Natural killer cell treated with Interleukin-12 subunit alpha and Interleukin-12 subunit beta and Interleukin-15 and Interleukin-18, amount 100 ng/mL, for 72 hours (primary cell): ENCODE measurements around the gene CCNB1. TPM values are rescaled to one million over a fixed set of nuclear protein-coding genes. Genes with fewer than 3 reads are reported as not detected.
A peak's percentile ranks its signal among the peaks of the same experiment; 100 is the strongest.
"Not testable (repeated sequence)": the region's sequence is repeated elsewhere in the genome, so short reads cannot be mapped to it uniquely, and the experiment has no call there.

Source experiments
- ATAC-seq, 2 donors: fragments of 150-1000 bp; cut with Tn5 transposase in 1 of 2; sonication (Bioruptor Pico), chemical (Tn5 transposase) in 1 of 2; 2 replicates each; pipeline ENCODE4 v1.10.0; 2021
- DNase-seq: peaks from one replicate; pipeline ENCODE4 v3.0.0; 2022; ENCODE audit warnings: low spot score
- H3K27ac Mint-ChIP-seq, 2 donors: 1 replicate in 1 of 2; 2 replicates in 1 of 2; pipeline ENCODE4 v1.8.0; 2022; ENCODE audit warnings: mixed read lengths in 2 of 2, mild to moderate bottlenecking in 1 of 2, moderate library complexity in 1 of 2
- H3K27me3 Mint-ChIP-seq, 2 donors: 1 replicate in 1 of 2; 2 replicates in 1 of 2; pipeline ENCODE4 v1.8.0; 2022; ENCODE audit warnings: mixed read lengths in 2 of 2
- H3K36me3 Mint-ChIP-seq: one replicate; pipeline ENCODE4 v1.8.0; 2022; ENCODE audit warnings: mixed read lengths
- H3K4me1 Mint-ChIP-seq, 2 donors: 1 replicate in 1 of 2; 2 replicates in 1 of 2; pipeline ENCODE4 v1.8.0; 2022; ENCODE audit warnings: low read depth in 2 of 2, mixed read lengths in 2 of 2, mild to moderate bottlenecking in 1 of 2
- H3K4me3 Mint-ChIP-seq: one replicate; pipeline ENCODE4 v1.8.0; 2022; ENCODE audit warnings: mixed read lengths
- H3K9me3 Mint-ChIP-seq: 2 replicates; pipeline ENCODE4 v1.8.0; 2022; ENCODE audit warnings: mixed read lengths
- total RNA-seq, 2 donors: library from RNA; stranded (reverse); gene quantifications; one replicate each; pipeline ENCODE4 v1.2.3, GENCODE V29; 2022

The CCNB1 gene
- 100 to 1,000 TPM; 114 to 163 TPM for total RNA-seq

- DNase-seq (peak; percentile 99), ATAC-seq (peak; percentile 100)
- H3K36me3 Mint-ChIP-seq, result no peaks in the 10 kb centered on the region
- H3K27me3 Mint-ChIP-seq, result no peaks in the 10 kb centered on the region
- peaks cover 19 to 25% of the 10 kb centered on the region in 2 donors for H3K4me1 Mint-ChIP-seq
- H3K4me3 Mint-ChIP-seq, result peak within 1 kb of the TSS; percentile 96
- peak within 1 kb of the TSS; percentile 90 to 92 for H3K27ac Mint-ChIP-seq
- no peaks in the 10 kb centered on the region for H3K9me3 Mint-ChIP-seq
Measured at GRCh38 chr5:69166686-69167492, at the start of gene CCNB1. TSS of gene CCNB1 (plus strand) at chr5:69167150. CDS start at chr5:69167263, 113 bp downstream.

DNA sequence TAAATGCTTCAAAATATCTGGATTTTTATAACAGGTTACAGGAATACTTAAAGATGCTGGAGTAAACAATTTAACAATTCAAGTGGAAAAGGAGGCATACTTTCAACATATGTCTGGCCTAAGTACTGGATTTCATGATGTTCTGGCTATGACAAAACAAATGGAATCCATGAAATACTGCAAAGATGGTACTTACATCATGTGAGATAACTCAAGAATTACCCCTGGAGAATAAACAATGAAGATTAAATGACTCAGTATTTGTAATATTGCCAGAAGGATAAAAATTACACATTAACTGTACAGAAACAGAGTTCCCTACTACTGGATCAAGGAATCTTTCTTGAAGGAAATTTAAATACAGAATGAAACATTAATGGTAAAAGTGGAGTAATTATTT, 37.5 kb upstream of the CCNB1 start:
- Mint-ChIP-seq H3K9me3 (no peaks in the 10 kb centered on the region), H3K36me3 (peaks cover 16% of the 10 kb centered on the region), H3K27me3 (no peaks in the 10 kb centered on the region), H3K27ac (no peak overlapping the region), H3K4me1 (no peaks in the 10 kb centered on the region), H3K4me3 (no peak overlapping the region)
- ATAC-seq (no peak), DNase-seq (no peak)

- Mint-ChIP-seq H3K36me3 (peaks cover 16% of the 10 kb centered on the region), H3K27me3 (no peaks in the 10 kb centered on the region), H3K4me3 (no peak overlapping the region), H3K9me3 (no peaks in the 10 kb centered on the region), H3K4me1 (no peaks in the 10 kb centered on the region), H3K27ac (no peak overlapping the region)
- DNase-seq, result no peak
- ATAC-seq, result no peak
Measured at GRCh38 chr5:69130241-69130640, 36.7 kb upstream of the CCNB1 start.

DNA sequence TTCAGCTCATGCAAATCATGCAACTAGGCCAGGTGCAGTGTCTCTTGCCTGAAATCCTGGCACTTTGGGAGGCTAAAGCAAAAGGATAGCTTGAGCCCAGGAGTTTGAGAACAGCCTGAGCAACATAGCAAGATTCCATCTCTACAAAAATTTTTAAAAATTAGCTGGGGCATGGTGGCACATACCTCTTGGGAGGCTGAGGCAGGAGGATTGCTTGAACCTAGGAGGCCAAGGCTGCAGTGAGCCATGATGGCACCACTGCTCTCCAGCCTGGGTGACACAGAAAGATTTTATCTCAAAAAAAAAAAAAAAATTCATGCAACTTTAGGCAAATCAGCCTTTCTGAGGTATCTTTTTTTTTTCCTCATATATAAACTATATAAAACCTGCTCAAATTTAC, 35.6 kb upstream of the CCNB1 start:
- H3K4me3 Mint-ChIP-seq, result no peak overlapping the region
- no peaks in the 10 kb centered on the region for H3K27me3 Mint-ChIP-seq
- no peaks in the 10 kb centered on the region for H3K9me3 Mint-ChIP-seq
- H3K27ac Mint-ChIP-seq, result no peak overlapping the region
- peaks cover 16% of the 10 kb centered on the region for H3K36me3 Mint-ChIP-seq
- no peak for DNase-seq
- H3K4me1 Mint-ChIP-seq, result no peaks in the 10 kb centered on the region
- no peak for ATAC-seq

DNA sequence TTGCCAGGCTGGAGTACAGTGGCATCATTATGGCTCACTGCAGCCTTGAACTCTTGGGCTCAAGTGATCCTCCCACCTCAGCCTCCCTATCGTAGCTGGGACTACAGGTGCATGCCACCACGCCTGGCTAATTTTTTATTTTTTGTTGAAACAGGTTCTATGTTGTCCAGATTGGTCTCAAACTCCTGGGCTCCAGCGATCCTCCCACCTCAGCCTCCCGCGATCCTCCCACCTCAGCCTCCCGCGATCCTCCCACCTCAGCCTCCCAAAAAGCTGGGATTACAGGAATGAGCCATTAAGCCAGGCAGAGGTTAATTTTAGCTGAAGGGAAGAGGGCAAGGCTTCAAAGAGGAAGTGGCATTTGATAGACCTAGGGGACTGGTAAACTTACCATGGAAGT, 32.8 kb upstream of the CCNB1 start:
- Mint-ChIP-seq H3K9me3 (no peaks in the 10 kb centered on the region), H3K4me3 (no peak overlapping the region), H3K4me1 (no peaks in the 10 kb centered on the region), H3K27ac (no peak overlapping the region), H3K27me3 (no peaks in the 10 kb centered on the region), H3K36me3 (peaks cover 10% of the 10 kb centered on the region)
- ATAC-seq (no peak), DNase-seq (no peak)

DNA sequence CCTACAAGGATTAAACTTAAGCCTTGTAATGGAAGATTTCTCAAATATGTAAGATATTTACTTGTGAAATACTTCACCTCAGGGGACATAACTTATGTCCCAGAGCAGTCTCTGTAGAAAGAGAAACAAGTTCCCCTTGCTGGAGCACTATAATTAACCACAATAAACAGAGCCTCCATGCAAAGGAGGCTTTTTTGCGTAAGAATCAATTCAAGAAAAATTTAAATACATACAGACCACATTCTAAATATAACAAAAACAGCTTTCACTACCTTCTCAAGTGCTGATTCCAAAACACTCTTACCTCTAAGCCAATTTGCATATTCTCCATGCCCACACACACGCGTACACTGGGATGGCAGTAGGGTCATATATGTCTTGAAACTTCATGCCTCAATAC, 30.7 kb upstream of the CCNB1 start:
- DNase-seq, result no peak
- ATAC-seq, result no peak
- Mint-ChIP-seq H3K9me3 (no peaks in the 10 kb centered on the region), H3K27me3 (no peaks in the 10 kb centered on the region), H3K4me3 (no peak overlapping the region), H3K4me1 (no peaks in the 10 kb centered on the region), H3K36me3 (peaks cover 6% of the 10 kb centered on the region), H3K27ac (no peak overlapping the region)

DNA sequence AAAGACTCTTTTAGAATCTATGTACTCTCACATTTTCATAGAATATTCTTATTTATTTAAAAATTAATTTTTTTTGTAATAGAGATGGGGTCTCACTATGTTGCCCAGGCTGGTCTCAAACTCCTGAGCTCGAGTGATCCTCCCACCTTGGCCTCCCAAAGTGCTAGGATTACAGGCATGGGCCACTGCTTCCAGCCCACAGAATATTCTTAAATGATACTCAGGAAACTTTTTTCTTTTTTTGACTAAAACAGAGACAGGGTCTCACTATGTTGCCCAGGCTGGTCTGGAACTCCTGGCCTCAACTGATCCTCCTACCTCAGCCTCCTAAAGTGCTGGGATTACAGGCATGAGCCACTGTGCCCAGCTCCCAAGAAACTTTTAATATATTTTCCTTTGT, 29.7 kb upstream of the CCNB1 start:
- H3K9me3 Mint-ChIP-seq, H3K4me1 Mint-ChIP-seq, H3K4me3 Mint-ChIP-seq, ATAC-seq, DNase-seq, H3K36me3 Mint-ChIP-seq, H3K27me3 Mint-ChIP-seq, H3K27ac Mint-ChIP-seq: not testable (repeated sequence)

GRCh38 chr5:69137807-69138206, 29.1 kb upstream of the CCNB1 start:
- no peaks in the 10 kb centered on the region for H3K27me3 Mint-ChIP-seq
- DNase-seq (no peak), ATAC-seq (no peak)
- H3K27ac Mint-ChIP-seq, result no peak overlapping the region
- H3K9me3 Mint-ChIP-seq, result no peaks in the 10 kb centered on the region
- H3K36me3 Mint-ChIP-seq, result peaks cover 6% of the 10 kb centered on the region
- no peaks in the 10 kb centered on the region for H3K4me1 Mint-ChIP-seq
- H3K4me3 Mint-ChIP-seq, result no peak overlapping the region

DNA sequence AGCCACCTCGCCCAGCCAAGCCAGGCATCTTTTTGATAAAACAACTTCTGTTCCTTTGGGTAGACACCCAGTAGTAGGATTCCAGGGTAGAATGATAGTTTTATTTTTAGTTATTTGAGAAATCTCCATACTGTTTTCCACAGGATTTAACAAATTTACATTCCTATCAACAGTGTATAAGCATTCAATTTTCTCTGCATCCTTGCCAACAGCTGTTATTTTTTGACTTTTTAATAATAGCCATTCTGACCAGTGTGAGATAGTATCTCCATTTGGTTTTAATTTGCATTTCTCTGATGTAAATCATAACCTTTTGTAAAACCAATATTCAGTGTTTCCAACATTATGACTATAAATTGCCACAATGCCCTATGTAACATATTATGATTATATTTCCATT, 28.2 kb upstream of the CCNB1 start:
- Mint-ChIP-seq H3K4me1 (no peaks in the 10 kb centered on the region), H3K27ac (no peak overlapping the region), H3K4me3 (no peak overlapping the region), H3K27me3 (no peaks in the 10 kb centered on the region), H3K9me3 (no peaks in the 10 kb centered on the region), H3K36me3 (peaks cover under 1% of the 10 kb centered on the region)
- ATAC-seq (no peak), DNase-seq (no peak)

DNA sequence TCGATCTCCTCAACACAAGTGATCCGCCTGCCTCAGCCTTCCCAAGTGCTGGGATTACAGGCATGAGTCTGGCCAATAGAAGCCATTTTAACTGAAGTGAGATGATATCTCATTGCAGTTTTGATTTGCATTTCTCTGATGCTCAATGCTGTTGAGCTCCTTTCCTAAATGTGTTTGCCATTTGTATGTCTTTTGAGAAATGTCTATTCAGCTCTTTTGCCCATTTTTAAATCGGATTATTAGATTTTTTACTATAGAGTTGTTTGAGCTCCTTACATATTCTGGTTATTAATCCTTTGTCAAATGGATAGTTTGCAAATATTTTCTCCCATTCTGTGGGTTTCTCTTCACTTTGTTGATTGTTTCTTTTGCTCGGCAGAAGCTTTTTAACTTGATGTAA, 26.7 kb upstream of the CCNB1 start:
- not testable (repeated sequence) for H3K4me1 Mint-ChIP-seq, DNase-seq, H3K27ac Mint-ChIP-seq, H3K4me3 Mint-ChIP-seq, ATAC-seq, H3K9me3 Mint-ChIP-seq, H3K36me3 Mint-ChIP-seq, H3K27me3 Mint-ChIP-seq

DNA sequence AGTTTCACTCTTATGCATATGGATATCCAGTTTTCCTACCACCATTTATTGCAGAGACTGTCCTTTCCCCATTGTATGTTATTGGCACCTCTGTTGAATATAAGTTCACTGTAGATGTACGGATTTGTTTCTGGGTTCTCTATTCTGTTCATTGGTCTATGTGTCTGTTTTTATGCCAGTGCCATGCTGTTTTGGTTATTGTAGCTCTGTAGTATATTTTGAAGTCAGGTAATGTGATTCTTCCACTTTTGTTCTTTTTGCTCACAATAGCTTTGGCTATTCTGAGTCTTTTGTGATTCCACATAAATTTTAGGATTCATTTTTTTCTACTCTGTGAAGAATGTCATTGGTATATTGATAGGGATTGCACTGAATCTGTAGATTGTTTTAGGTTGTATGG, 26.1 kb upstream of the CCNB1 start:
- no peak for ATAC-seq
- DNase-seq, result no peak
- Mint-ChIP-seq H3K27me3 (no peaks in the 10 kb centered on the region), H3K27ac (no peak overlapping the region), H3K9me3 (no peaks in the 10 kb centered on the region), H3K36me3 (no peaks in the 10 kb centered on the region), H3K4me3 (no peak overlapping the region), H3K4me1 (no peaks in the 10 kb centered on the region)

DNA sequence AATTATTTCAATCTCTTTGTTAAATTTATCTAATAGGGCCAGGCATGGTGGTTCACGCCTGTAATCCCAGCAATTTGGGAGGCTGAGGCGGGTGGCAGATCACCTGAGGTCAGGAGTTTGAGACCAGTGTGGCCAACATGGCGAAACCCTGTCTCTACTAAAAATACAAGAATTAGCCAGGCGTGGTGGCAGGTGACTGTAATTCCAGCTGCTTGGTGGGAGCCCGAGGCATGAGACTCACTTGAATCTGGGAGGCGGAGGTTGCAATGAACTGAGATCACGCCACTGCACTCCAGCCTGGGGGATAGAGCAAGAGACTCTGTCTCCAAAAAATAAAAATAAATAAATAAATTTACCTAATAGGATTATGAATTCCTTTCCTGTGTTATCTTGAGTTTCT, 18.4 kb upstream of the CCNB1 start:
- not testable (repeated sequence) for H3K27ac Mint-ChIP-seq, H3K4me3 Mint-ChIP-seq, H3K4me1 Mint-ChIP-seq, ATAC-seq, H3K36me3 Mint-ChIP-seq, DNase-seq, H3K27me3 Mint-ChIP-seq, H3K9me3 Mint-ChIP-seq

- H3K27me3 Mint-ChIP-seq, result no peaks in the 10 kb centered on the region
- no peak overlapping the region for H3K4me3 Mint-ChIP-seq
- no peaks in the 10 kb centered on the region for H3K4me1 Mint-ChIP-seq
- ATAC-seq, result no peak
- DNase-seq, result no peak
- no peaks in the 10 kb centered on the region for H3K9me3 Mint-ChIP-seq
- H3K27ac Mint-ChIP-seq, result no peak overlapping the region
- H3K36me3 Mint-ChIP-seq, result no peaks in the 10 kb centered on the region
Measured at GRCh38 chr5:69148981-69149675, 17.8 kb upstream of the CCNB1 start.

DNA sequence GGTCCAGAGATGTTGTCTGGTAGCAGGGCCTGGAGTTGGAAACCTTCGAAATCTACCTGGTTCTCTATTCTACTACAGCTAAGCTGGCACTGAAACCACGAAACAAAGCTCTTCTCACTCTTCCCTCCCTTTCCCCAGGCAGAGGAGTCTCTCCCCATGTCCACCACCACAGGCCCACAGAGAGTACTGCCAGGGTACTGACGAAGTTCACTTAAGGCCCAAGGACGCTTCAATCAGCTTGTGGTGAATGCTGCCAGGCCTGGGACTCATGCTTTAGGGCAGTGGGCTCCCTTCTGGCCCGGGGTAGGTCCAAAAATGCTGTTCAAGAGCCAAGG, 17.3 kb upstream of the CCNB1 start:
- H3K4me1 Mint-ChIP-seq, result no peaks in the 10 kb centered on the region
- no peak for DNase-seq
- no peaks in the 10 kb centered on the region for H3K9me3 Mint-ChIP-seq
- H3K27ac Mint-ChIP-seq, result no peak overlapping the region
- no peaks in the 10 kb centered on the region for H3K36me3 Mint-ChIP-seq
- no peak for ATAC-seq
- H3K27me3 Mint-ChIP-seq, result no peaks in the 10 kb centered on the region
- H3K4me3 Mint-ChIP-seq, result no peak overlapping the region
